ENCODE data around the gene DUSP7. TPM values are rescaled to one million over a fixed set of nuclear protein-coding genes. Genes with fewer than 3 reads are reported as not detected.

DUSP7 gene
- total RNA-seq, 1 donor from 2014 or later, result 32.5 TPM

- Mint-ChIP-seq H3K36me3 (ENCODE audit: low read depth) (no peaks in the 10 kb centered on the region), H3K9me3 (ENCODE audit: low read depth) (no peaks in the 10 kb centered on the region), H3K4me1 (ENCODE audit: low read depth) (peaks cover 18% of the 10 kb centered on the region), H3K27me3 (ENCODE audit: low read depth) (no peaks in the 10 kb centered on the region), H3K4me3 (ENCODE audit: unreplicated experiment) (no peak overlapping the region), H3K27ac (ENCODE audit: unreplicated experiment) (no peak overlapping the region)
- no peak for DNase-seq (ENCODE audit: low spot score)
- TF ChIP-seq CTCF (IDR thresholded peaks at IDR 0.05), result no peak
Observed at GRCh38 chr3:52061121-52061910, 4.9 kb upstream of the DUSP7 start.

GRCh38 chr3:52059781-52060180 is 3.4 kb upstream of the DUSP7 start:
- DNase-seq (ENCODE audit: low spot score), result no peak
- Mint-ChIP-seq H3K27ac (ENCODE audit: unreplicated experiment) (peak overlapping the region; percentile 68), H3K4me3 (ENCODE audit: unreplicated experiment) (no peak overlapping the region), H3K9me3 (ENCODE audit: low read depth) (no peaks in the 10 kb centered on the region), H3K27me3 (ENCODE audit: low read depth) (no peaks in the 10 kb centered on the region), H3K36me3 (ENCODE audit: low read depth) (no peaks in the 10 kb centered on the region), H3K4me1 (ENCODE audit: low read depth) (peaks cover 18% of the 10 kb centered on the region)
- no peak for TF ChIP-seq CTCF (IDR thresholded peaks at IDR 0.05)

GRCh38 chr3:52057812-52058495 is 1.6 kb upstream of the DUSP7 start:
- DNase-seq (ENCODE audit: low spot score), result no peak
- H3K27ac Mint-ChIP-seq (ENCODE audit: unreplicated experiment), result no peak overlapping the region

GRCh38 chr3:52056968-52057811 is 819 bp upstream of the DUSP7 start:
- TF ChIP-seq CTCF (IDR thresholded peaks at IDR 0.05), result peak; percentile 4
- H3K9me3 Mint-ChIP-seq (ENCODE audit: low read depth), result no peaks in the 10 kb centered on the region
- no peaks in the 10 kb centered on the region for H3K27me3 Mint-ChIP-seq (ENCODE audit: low read depth)
- peak overlapping the region; percentile 70 for H3K4me3 Mint-ChIP-seq (ENCODE audit: unreplicated experiment)
- H3K36me3 Mint-ChIP-seq (ENCODE audit: low read depth), result peaks cover 9% of the 10 kb centered on the region
- peak overlapping the region; percentile 98 for H3K27ac Mint-ChIP-seq (ENCODE audit: unreplicated experiment)
- peak; percentile 99 for DNase-seq (ENCODE audit: low spot score)
- peaks cover 33% of the 10 kb centered on the region for H3K4me1 Mint-ChIP-seq (ENCODE audit: low read depth)

More at GRCh38 chr3:52057812-52058495, 1.6 kb upstream of the DUSP7 start:
- H3K27me3 Mint-ChIP-seq (ENCODE audit: low read depth), result no peaks in the 10 kb centered on the region
- peak overlapping the region; percentile 70 for H3K4me3 Mint-ChIP-seq (ENCODE audit: unreplicated experiment)
- H3K36me3 Mint-ChIP-seq (ENCODE audit: low read depth), result peaks cover 7% of the 10 kb centered on the region
- no peaks in the 10 kb centered on the region for H3K9me3 Mint-ChIP-seq (ENCODE audit: low read depth)
- peaks cover 32% of the 10 kb centered on the region for H3K4me1 Mint-ChIP-seq (ENCODE audit: low read depth)
- no peak for TF ChIP-seq CTCF (IDR thresholded peaks at IDR 0.05)

Measured in chondrocyte (in vitro differentiated cells).